Measurements from ENCODE around the gene PTH1R.

DNA sequence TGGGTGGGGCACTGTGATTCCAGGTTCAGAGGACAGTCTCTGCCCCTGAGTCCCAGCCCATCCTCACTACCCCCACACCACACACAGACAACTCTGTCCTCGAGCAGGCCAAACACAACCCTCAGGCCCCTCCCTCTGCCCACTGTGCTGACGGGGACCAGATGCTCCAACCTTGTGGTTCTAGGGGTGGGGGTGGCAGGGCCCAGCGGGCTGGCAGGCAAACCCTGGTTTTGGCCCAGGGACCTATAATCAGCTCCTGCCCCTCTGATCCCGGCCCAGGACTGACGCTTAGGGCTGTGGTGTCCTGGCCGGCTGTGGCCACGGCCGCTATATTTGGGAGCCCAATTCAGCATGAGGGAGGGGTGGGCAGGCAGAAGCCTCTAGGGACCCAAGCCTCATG lies 9.2 kb upstream of the PTH1R start:
- TF ChIP-seq, protein P1, sequence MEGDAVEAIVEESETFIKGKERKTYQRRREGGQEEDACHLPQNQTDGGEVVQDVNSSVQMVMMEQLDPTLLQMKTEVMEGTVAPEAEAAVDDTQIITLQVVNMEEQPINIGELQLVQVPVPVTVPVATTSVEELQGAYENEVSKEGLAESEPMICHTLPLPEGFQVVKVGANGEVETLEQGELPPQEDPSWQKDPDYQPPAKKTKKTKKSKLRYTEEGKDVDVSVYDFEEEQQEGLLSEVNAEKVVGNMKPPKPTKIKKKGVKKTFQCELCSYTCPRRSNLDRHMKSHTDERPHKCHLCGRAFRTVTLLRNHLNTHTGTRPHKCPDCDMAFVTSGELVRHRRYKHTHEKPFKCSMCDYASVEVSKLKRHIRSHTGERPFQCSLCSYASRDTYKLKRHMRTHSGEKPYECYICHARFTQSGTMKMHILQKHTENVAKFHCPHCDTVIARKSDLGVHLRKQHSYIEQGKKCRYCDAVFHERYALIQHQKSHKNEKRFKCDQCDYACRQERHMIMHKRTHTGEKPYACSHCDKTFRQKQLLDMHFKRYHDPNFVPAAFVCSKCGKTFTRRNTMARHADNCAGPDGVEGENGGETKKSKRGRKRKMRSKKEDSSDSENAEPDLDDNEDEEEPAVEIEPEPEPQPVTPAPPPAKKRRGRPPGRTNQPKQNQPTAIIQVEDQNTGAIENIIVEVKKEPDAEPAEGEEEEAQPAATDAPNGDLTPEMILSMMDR (optimal IDR thresholded peaks at IDR 0.05 in 1 of 3, IDR thresholded peaks at IDR 0.05 in 1 of 3, conservative IDR thresholded peaks at IDR 0.05 in 1 of 3; ENCODE audit: extremely low read depth in 1 of 3, insufficient read depth in 2 of 3, low read length in 3 of 3), result no peak
- no peak for TF ChIP-seq EZH2 (IDR thresholded peaks at IDR 0.05; ENCODE audit: low read length)
